Measurements from ENCODE around the gene LIMS2. TPM values are rescaled to one million over a fixed set of nuclear protein-coding genes. Genes with fewer than 3 reads are reported as not detected.

The LIMS2 gene
- total and polyA plus RNA-seq, 2 of the 8 experiments (the other 6 are each of a cell fraction or from before 2014, with no cell fraction given) = 3.3 to 4.8 TPM

DNA sequence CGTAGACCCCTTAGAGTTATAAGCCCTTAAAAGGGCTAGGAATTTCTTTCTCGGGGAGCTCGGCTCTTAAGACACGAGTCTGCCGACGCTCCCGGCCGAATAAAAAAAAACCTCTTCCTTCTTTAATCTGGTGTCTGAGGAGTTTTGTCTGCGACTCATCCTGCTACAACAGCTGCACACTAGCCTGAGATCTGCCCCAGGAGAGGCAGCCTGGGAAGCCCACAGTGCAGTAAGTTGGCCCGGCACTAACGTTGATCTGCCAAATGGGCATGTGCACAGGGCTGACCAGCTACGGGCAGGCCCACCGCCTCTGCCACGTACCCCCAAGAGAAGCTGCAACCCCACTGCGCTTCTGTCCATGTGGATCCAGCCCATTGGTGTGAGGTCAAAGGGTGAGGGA lies 8.4 kb upstream of the LIMS2 start (continued):
- TF ChIP-seq, protein P1, sequence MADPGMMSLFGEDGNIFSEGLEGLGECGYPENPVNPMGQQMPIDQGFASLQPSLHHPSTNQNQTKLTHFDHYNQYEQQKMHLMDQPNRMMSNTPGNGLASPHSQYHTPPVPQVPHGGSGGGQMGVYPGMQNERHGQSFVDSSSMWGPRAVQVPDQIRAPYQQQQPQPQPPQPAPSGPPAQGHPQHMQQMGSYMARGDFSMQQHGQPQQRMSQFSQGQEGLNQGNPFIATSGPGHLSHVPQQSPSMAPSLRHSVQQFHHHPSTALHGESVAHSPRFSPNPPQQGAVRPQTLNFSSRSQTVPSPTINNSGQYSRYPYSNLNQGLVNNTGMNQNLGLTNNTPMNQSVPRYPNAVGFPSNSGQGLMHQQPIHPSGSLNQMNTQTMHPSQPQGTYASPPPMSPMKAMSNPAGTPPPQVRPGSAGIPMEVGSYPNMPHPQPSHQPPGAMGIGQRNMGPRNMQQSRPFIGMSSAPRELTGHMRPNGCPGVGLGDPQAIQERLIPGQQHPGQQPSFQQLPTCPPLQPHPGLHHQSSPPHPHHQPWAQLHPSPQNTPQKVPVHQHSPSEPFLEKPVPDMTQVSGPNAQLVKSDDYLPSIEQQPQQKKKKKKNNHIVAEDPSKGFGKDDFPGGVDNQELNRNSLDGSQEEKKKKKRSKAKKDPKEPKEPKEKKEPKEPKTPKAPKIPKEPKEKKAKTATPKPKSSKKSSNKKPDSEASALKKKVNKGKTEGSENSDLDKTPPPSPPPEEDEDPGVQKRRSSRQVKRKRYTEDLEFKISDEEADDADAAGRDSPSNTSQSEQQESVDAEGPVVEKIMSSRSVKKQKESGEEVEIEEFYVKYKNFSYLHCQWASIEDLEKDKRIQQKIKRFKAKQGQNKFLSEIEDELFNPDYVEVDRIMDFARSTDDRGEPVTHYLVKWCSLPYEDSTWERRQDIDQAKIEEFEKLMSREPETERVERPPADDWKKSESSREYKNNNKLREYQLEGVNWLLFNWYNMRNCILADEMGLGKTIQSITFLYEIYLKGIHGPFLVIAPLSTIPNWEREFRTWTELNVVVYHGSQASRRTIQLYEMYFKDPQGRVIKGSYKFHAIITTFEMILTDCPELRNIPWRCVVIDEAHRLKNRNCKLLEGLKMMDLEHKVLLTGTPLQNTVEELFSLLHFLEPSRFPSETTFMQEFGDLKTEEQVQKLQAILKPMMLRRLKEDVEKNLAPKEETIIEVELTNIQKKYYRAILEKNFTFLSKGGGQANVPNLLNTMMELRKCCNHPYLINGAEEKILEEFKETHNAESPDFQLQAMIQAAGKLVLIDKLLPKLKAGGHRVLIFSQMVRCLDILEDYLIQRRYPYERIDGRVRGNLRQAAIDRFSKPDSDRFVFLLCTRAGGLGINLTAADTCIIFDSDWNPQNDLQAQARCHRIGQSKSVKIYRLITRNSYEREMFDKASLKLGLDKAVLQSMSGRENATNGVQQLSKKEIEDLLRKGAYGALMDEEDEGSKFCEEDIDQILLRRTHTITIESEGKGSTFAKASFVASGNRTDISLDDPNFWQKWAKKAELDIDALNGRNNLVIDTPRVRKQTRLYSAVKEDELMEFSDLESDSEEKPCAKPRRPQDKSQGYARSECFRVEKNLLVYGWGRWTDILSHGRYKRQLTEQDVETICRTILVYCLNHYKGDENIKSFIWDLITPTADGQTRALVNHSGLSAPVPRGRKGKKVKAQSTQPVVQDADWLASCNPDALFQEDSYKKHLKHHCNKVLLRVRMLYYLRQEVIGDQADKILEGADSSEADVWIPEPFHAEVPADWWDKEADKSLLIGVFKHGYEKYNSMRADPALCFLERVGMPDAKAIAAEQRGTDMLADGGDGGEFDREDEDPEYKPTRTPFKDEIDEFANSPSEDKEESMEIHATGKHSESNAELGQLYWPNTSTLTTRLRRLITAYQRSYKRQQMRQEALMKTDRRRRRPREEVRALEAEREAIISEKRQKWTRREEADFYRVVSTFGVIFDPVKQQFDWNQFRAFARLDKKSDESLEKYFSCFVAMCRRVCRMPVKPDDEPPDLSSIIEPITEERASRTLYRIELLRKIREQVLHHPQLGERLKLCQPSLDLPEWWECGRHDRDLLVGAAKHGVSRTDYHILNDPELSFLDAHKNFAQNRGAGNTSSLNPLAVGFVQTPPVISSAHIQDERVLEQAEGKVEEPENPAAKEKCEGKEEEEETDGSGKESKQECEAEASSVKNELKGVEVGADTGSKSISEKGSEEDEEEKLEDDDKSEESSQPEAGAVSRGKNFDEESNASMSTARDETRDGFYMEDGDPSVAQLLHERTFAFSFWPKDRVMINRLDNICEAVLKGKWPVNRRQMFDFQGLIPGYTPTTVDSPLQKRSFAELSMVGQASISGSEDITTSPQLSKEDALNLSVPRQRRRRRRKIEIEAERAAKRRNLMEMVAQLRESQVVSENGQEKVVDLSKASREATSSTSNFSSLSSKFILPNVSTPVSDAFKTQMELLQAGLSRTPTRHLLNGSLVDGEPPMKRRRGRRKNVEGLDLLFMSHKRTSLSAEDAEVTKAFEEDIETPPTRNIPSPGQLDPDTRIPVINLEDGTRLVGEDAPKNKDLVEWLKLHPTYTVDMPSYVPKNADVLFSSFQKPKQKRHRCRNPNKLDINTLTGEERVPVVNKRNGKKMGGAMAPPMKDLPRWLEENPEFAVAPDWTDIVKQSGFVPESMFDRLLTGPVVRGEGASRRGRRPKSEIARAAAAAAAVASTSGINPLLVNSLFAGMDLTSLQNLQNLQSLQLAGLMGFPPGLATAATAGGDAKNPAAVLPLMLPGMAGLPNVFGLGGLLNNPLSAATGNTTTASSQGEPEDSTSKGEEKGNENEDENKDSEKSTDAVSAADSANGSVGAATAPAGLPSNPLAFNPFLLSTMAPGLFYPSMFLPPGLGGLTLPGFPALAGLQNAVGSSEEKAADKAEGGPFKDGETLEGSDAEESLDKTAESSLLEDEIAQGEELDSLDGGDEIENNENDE (IDR thresholded peaks at IDR 0.05; ENCODE audit: insufficient replicate concordance, low read length) = no peak
- TF ChIP-seq MAFK (IDR thresholded peaks at IDR 0.05; ENCODE audit: low read depth, low read length) = no peak
- TF ChIP-seq, protein P2, sequence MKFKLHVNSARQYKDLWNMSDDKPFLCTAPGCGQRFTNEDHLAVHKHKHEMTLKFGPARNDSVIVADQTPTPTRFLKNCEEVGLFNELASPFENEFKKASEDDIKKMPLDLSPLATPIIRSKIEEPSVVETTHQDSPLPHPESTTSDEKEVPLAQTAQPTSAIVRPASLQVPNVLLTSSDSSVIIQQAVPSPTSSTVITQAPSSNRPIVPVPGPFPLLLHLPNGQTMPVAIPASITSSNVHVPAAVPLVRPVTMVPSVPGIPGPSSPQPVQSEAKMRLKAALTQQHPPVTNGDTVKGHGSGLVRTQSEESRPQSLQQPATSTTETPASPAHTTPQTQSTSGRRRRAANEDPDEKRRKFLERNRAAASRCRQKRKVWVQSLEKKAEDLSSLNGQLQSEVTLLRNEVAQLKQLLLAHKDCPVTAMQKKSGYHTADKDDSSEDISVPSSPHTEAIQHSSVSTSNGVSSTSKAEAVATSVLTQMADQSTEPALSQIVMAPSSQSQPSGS (IDR thresholded peaks at IDR 0.05; ENCODE audit: low read length) = no peak
- TF ChIP-seq CEBPB (IDR thresholded peaks at IDR 0.05; ENCODE audit: low read depth, low read length) = no peak
- no peak for TF ChIP-seq KDM4A (IDR thresholded peaks at IDR 0.05; ENCODE audit: low read depth, low read length, severe bottlenecking)
- TF ChIP-seq, protein P3, sequence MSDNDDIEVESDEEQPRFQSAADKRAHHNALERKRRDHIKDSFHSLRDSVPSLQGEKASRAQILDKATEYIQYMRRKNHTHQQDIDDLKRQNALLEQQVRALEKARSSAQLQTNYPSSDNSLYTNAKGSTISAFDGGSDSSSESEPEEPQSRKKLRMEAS (IDR thresholded peaks at IDR 0.05) = no peak
- no peak for TF ChIP-seq JUN (IDR thresholded peaks at IDR 0.05; ENCODE audit: low read depth, low read length)
- TF ChIP-seq CBX8 (IDR thresholded peaks at IDR 0.05; ENCODE audit: borderline replicate concordance, low read depth, low read length) = no peak
- no peak for TF ChIP-seq EP300 (IDR thresholded peaks at IDR 0.05; ENCODE audit: borderline replicate concordance in 1 of 2, low read depth in 2 of 2, low read length in 2 of 2)
